ENCODE results near the gene PARD3B. TPM values are rescaled to one million over a fixed set of nuclear protein-coding genes. Genes with fewer than 3 reads are reported as not detected.

The PARD3B gene
- total and polyA plus RNA-seq, 2 of the 4 experiments (the other 2 are of a cell fraction): 3.3 to 15.6 TPM

- BruUV-seq (replicated peaks): no TSS peak
These were observed 806.8 kb downstream of the PARD3B start for GRCh38 chr2:205352094-205352493.

More at GRCh38 chr2:205352094-205352493, 806.8 kb downstream of the PARD3B start:
- H3K9me3 ChIP-seq (ENCODE audit: control insufficient read depth, insufficient read depth, low read length): no peaks in the 10 kb centered on the region
- H2BK20ac ChIP-seq (ENCODE audit: low read depth, low read length): no peak overlapping the region
- H2BK120ac ChIP-seq (ENCODE audit: low read depth, low read length): no peak overlapping the region
- in situ Hi-C loops (cut with MboI; ENCODE audit: low sequenced_read_pairs) (no loop called here), intact Hi-C loops (cut with micrococcal nuclease) (no loop called here), dilution Hi-C loops (cut with HindIII; ENCODE audit: low sequenced_read_pairs, unreplicated experiment) (no loop called here)
- no peak overlapping the region for H3K4me3 ChIP-seq (ENCODE audit: insufficient read depth, low read depth, low read length)
- no peak overlapping the region for H2AK9ac ChIP-seq (replicated peaks; ENCODE audit: low read depth, low read length, poor library complexity)
- POLR2A ChIA-PET (ENCODE audit: unreplicated experiment): no interaction called here
- no peak overlapping the region for H3K18ac ChIP-seq (ENCODE audit: low read depth, low read length)
- ATAC-seq (ENCODE audit: low read depth): no peak
- no peak overlapping the region for H3K27ac ChIP-seq (ENCODE audit: insufficient read depth, low read length)
- no peak overlapping the region for H3K9ac ChIP-seq (ENCODE audit: low read depth, low read length)
- H2AFZ ChIP-seq (replicated peaks; ENCODE audit: low read length, poor library complexity): no peak overlapping the region
- H3K56ac ChIP-seq (ENCODE audit: extremely low read depth, insufficient read depth, low read length): no peak overlapping the region
- no peak overlapping the region for H4K91ac ChIP-seq (ENCODE audit: insufficient read depth, low read depth, low read length)
- no peaks in the 10 kb centered on the region for H3K9me1 ChIP-seq (ENCODE audit: insufficient read depth, low read length)
- no peaks in the 10 kb centered on the region for H4K20me1 ChIP-seq (ENCODE audit: insufficient read depth, low read length)
- no peak for DNase-seq
- H4K5ac ChIP-seq (ENCODE audit: low read depth, low read length): no peak overlapping the region
- H3K14ac ChIP-seq (replicated peaks; ENCODE audit: low read depth, low read length): no peak overlapping the region
- H3K79me1 ChIP-seq (ENCODE audit: low read depth in 1 of 2, low read length in 2 of 2): no peaks in the 10 kb centered on the region; a peak in 1 of 4 replicates
- no peak overlapping the region for H2BK15ac ChIP-seq (ENCODE audit: low read depth, low read length)
- H3K4me1 ChIP-seq (ENCODE audit: control insufficient read depth, insufficient read depth, low read length): peaks cover 2% of the 10 kb centered on the region; the same call in 1 of the 2 replicates
- H3K4me2 ChIP-seq (ENCODE audit: low read depth, low read length): no peak overlapping the region
- no peak overlapping the region for H3K4ac ChIP-seq (ENCODE audit: low read depth, low read length)
- no peak overlapping the region for H3K23ac ChIP-seq (ENCODE audit: low read depth, low read length)
- no peak overlapping the region for H2AK5ac ChIP-seq (ENCODE audit: low read depth, low read length)
- no CpG with 5 or more reads among the region's 3 CpGs for WGBS, 2 experiments (ENCODE audit: extremely low coverage in 2 of 2, insufficient read length in 1 of 2)
- TF ChIP-seq MAFK (IDR thresholded peaks at IDR 0.05; ENCODE audit: low read depth, low read length): peak; percentile 23; the same call in 1 of the 2 replicates
- no peak for TF ChIP-seq CHD1 (IDR thresholded peaks at IDR 0.05; ENCODE audit: low read depth, low read length)
- H2BK5ac ChIP-seq (ENCODE audit: low read depth, low read length, poor library complexity, severe bottlenecking): no peak overlapping the region
- H4K8ac ChIP-seq (ENCODE audit: low read depth in 2 of 2, low read length in 2 of 2): no peak overlapping the region
- no peaks in the 10 kb centered on the region for H3K36me3 ChIP-seq (ENCODE audit: control insufficient read depth, insufficient read depth, low read length)
- no peaks in the 10 kb centered on the region for H3K27me3 ChIP-seq (ENCODE audit: control insufficient read depth, insufficient read depth, low read length)
- CTCF ChIA-PET: interaction anchor here (0.6 kb wide), 1 partner anchor 63 kb away, joined by 3 read pairs; no protein-coding TSS in a partner anchor
